Activated CD4-positive, alpha-beta T cell treated with anti-CD3 and anti-CD28 coated beads, Interleukin-2, amount 50 U/mL, for 24 hours (primary cell): ENCODE results near the gene UQCC2.

Source experiments
- DNase-seq, 2 donors: peaks; one replicate each; pipeline ENCODE4 v3.0.0-alpha.2; 2020; ENCODE audit warnings: low read depth in 1 of 2, low spot score in 1 of 2

The UQCC2 gene

DNA sequence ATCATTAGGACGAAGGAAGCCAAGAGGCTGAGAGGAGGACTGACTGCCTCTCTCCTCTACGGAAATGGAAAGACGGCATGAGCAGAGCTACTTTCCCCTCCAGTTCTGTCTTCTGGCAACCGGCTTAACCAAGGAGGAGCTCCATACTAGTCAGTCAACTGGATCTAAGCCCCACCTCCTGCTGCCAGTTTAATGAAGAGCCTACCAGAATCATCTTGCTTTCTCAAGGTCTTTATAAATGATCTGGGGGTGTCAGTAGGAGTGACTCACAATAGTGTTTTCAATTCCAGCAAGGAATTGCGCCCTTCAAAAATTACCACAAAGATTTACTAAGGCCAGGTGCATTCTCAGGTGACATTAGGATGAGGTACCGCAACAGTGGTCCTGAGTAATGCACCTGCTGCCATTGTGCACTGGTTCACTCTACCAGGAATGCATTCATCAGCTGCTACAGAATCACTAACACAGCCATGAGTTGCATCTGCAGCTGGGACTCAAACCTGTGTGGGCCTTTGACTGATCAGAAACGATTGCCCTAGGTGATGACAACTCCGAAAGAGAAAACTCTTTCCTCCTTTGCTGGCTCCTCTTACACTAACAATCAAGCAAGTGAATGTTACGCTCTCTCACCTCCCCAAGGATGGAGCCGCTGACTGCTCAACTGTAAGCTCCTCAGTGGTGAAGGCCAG is 2.8 kb downstream of the UQCC2 start:
- DNase-seq: no peak

DNA sequence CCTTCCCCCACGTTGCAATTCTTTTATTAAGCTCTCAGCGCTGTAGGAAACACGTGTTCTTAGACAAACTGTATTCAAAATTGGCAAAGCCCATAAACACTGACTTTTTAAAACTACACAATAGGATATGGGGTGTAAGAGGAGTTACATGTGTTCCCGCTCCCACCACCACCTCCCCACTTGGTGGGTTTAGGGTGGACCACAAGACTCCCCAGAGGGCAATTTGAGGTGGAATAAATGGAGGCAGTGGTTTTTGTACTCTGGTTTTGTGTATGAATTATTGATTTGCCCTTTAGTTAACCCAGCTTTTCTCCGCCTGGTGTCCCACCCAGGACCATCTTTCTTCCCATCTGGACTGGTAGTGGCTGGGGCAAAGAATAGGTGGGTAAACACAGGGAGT is 3.7 kb downstream of the UQCC2 start:
- DNase-seq: no peak

DNA sequence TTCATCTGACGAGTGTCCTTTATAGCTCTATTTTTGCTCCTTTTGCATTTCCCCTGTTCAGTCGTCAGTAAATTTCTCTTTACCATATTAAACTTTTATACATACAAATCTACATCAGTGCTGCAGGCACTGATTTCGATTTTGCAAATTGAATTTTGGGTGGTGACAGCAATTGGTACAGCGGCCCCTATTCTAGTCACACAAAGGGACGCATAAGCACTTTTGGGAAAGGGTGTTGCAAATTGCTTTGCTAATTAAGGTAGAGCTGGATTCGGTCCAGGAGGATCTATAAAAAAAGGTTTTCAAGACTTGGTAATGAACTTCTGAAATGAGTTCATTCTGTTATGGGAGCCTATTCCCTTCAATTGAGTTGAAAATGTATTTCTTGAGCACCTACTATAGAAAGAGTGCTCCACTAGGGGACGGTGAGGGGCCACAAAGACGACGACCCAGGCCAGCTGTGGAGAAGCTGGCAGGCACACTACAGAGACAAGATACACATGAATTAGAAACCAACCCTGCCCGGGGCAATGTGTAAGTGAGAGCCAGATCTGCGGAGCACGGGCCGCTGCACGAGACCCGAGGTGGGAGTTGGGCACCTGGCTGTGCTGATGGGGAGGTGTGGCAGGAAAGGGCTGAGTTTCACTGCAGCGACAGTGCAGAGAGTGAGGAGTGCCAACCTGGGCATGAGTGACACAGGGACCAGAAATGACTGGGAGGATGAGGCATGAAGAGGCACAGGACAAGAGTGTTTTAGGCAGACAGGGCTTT is 5.4 kb downstream of the UQCC2 start:
- DNase-seq: no peak

DNA sequence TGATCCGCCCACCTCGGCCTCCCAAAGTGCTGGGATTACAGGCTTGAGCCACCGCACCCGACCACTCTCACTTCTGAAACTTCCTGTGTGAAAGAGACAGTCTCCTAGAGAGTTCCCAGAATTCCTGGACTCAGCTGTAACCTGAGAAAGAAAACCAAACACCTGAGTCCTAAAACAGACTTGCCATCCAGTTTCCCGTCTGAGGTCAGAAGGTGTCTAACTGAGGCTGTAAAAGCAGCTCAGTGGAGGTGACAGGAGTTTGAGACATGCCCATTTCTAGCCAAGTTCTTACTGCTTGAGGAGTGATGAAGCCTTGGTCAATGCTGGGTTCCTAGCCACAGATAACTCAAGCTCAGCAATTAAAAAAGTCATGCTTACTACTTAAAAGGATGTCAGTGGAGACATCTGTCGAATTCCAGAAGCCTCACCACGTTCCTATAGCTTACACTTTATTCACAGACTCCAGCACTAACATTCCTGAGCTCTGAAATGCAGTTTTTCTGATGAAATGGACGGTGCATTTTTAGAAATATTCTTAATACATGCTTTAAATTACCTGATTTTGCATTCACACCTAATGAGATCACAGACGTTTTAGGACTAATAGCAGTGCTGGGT is 6.1 kb downstream of the UQCC2 start:
- no peak for DNase-seq

GRCh38 chr6:33704215-33705066 is 7.1 kb downstream of the UQCC2 start:
- DNase-seq: no peak

- no peak for DNase-seq
Observed at GRCh38 chr6:33702345-33702977, 9.0 kb downstream of the UQCC2 start.

GRCh38 chr6:33700391-33701050 is 11.0 kb downstream of the UQCC2 start:
- peak in 1 of 2 donors; percentile 59 for DNase-seq

- DNase-seq: no peak
Observed at GRCh38 chr6:33699739-33700138, 11.8 kb downstream of the UQCC2 start.

- DNase-seq: no peak
Observed at GRCh38 chr6:33699131-33699530, 12.4 kb downstream of the UQCC2 start.

DNA sequence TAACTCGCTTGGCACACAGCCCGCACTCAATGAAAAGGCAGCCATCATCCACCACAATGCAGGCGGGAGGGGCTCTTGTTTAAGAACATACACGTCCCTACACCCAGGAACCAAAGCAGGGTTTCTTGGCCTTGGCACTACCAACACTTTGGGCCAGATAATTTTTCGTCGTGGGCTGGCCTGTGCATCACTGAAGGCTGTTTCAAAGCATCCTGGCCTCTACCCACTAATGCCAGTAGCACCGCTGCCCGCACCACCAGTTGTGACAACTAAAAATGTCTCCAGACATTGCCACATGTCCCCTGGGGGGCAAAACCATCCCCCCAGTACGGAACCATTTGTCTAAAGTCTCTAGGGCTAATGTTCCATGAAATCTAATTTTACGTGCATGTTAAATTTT is 13.0 kb downstream of the UQCC2 start:
- DNase-seq: no peak

GRCh38 chr6:33697845-33698244 is 13.7 kb downstream of the UQCC2 start:
- no peak for DNase-seq

- no peak for DNase-seq
Observed at GRCh38 chr6:33696548-33697518, 14.7 kb downstream of the UQCC2 start.

GRCh38 chr6:33696076-33696475 is 15.4 kb downstream of the UQCC2 start:
- no peak for DNase-seq

DNA sequence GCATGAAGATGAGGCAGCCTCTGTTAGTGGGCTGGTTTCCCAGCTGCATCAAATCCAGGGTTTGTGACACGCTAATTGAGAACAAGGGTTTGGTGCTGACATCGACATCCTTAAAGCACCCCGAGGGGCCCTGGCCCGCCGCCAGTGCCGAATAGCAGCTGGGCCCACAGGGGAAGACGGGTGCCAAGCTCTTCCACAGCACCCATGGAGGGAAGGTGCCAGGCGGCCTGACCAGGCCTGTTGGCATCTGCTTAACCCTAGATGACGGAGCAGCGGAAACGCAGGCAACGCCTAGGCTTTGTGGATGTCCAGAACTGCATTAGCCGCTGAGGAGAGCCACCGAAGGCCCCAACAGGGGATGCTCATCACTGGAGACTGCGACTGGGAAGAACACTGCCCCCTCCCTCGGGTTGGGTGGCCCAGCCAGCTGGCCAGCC is 16.0 kb downstream of the UQCC2 start:
- no peak for DNase-seq

- no peak for DNase-seq
Observed at GRCh38 chr6:33694977-33695376, 16.5 kb downstream of the UQCC2 start.

GRCh38 chr6:33694401-33694931 is 17.0 kb downstream of the UQCC2 start:
- DNase-seq: peak in 1 of 2 donors; percentile 75

GRCh38 chr6:33693186-33694105 is 18.1 kb downstream of the UQCC2 start:
- DNase-seq: no peak

GRCh38 chr6:33692760-33693158 is 18.7 kb downstream of the UQCC2 start:
- no peak for DNase-seq
